SU-DHL-6 (cell line): ENCODE measurements around the gene STN1.

ENCODE experiments used
- CTCF ChIP-seq: fragments of 200-600 bp; sonication (generic); IDR thresholded peaks from one replicate; pipeline ENCODE4 v1.5.1; 2017; ENCODE audit warnings: antibody characterized with exemption, mild to moderate bottlenecking, low read length, moderate library complexity; ENCODE audit not compliant: insufficient read depth, poor library complexity, severe bottlenecking
- EZH2phosphoT487 ChIP-seq: fragments of 200-600 bp; sonication (generic), shearing (Covaris generic); conservative IDR thresholded peaks from 2 replicates; pipeline ENCODE4 v1.6.1; 2018; ENCODE audit warnings: mild to moderate bottlenecking, antibody characterized with exemption, low read length, moderate library complexity, mixed read lengths

GRCh38 chr10:103930449-103930848, 12.5 kb upstream of the STN1 start:
- TF ChIP-seq CTCF: no peak
- TF ChIP-seq EZH2phosphoT487: no peak
